ENCODE measurements around the gene TBCK.
"Not testable (repeated sequence)": the region's sequence is repeated elsewhere in the genome, so short reads cannot be mapped to it uniquely, and the experiment has no call there.

The TBCK gene

GRCh38 chr4:106315968-106316772 lies at the start of gene TBCK, which contains the start of gene AIMP1:
Gene TBCK (minus strand): TSS chr4:106316209. CDS start chr4:106308960, 7,249 bp downstream.
Gene AIMP1 (plus strand): TSS chr4:106316550. CDS start chr4:106325010, 8,460 bp downstream.
- peak; percentile 94 for DNase-seq

DNA sequence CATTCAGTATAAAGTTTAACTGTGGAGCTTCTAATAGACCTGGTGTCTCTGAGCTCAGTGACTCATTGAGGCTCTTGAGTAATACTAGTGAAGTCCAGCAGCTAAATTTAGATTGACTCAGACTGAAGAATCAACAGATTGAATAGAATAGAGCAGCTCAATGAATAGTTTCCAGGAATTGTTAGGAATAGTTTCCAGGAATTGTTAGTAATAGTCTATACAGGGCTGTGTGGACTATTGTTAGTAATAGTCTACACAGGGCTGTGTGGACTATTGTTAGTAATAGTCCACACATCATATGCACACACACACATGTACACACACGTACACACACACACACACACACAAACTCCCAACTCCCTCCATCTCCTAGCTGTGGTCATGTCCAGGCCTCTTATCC lies 49.6 kb upstream of the TBCK start:
- no peak for DNase-seq

DNA sequence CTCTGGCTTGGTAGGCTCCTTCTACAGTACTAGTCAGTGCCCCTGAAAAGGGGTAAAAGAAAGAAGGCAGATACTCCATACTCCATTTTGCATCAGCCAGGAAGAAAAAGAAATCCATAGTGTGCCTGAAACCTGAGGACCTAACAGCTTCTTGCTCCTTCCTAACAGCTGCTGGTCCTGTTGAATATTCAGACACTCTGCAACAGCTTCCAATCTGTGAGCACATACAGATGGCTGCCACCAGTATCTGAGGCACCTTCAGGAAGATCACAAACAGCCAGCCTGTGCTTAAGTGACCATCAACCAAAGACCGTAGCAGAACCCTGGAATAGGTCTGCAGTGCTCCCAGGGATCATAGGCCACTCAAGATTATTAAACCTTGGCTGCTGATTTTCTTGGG lies 48.3 kb upstream of the TBCK start:
- DNase-seq: no peak

DNA sequence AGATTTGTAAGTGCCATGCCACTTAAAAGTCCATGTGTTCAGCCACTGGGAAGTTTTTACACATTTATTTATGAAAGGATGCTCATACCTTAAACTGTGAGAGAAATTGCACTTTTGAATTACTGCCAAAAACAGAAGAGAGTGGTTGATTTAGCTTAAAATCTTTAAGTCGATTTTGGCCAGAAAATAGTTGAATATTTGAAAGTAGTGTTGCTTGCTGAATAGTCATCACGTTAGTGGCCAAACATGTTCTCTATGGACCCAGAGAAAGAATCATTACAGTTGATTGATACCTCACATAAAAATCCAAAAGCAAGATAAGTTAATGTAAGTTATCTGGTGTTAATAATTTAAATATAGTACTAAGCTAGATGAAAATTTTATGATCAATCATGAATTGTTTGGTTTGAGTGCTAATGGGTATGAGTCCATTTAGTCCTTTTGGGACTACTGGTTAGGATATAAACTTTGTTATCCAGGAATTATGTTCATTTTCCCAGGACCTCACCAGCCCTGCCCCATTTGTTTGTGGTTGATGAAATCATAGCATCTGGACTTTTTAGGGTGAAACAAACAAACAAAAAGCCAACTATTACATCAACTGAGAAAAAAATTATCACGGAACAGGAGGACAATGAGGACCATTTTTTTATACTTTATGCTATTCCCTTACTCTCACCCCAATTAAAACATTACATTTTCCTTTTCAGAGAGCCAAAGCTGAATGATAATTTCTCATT lies 46.2 kb upstream of the TBCK start:
- no peak for DNase-seq

DNA sequence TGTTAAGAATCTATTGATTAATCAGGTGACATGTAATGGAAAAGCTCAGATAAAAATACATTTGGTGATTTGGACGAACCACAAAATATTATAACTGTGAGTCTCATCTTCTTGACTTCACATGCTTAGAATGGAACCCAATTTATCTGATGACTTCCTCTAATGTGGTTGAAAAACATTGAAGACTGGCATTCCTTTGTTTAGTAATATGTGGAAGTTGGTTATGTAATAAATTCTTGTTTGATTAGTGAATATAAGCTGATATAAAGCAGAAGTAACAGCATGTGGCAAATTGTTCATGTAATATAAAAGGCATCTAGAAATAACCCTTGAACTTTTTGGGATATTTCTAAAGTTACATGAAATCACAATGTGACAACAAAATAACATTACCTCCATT lies 42.9 kb upstream of the TBCK start:
- DNase-seq: no peak

DNA sequence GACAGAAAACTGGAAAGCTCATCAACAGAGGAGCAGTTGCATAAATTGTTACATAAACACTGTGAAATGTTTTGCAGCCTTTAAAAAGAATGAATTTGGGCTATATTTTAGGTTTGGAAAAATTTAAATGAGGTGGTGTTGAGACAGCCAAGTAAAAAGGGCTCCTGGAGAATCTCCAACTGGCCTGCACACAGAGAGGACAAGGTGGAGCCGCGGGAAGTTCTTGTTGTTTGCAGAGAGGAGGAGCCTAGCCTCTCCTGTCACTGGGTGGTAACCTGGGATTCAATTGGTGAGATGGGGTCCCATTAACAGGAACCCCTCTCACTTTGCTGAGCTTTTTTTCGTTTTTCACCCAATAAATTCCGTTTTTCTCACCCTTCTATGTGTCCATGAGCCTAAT lies 39.2 kb upstream of the TBCK start:
- no peak for DNase-seq

DNA sequence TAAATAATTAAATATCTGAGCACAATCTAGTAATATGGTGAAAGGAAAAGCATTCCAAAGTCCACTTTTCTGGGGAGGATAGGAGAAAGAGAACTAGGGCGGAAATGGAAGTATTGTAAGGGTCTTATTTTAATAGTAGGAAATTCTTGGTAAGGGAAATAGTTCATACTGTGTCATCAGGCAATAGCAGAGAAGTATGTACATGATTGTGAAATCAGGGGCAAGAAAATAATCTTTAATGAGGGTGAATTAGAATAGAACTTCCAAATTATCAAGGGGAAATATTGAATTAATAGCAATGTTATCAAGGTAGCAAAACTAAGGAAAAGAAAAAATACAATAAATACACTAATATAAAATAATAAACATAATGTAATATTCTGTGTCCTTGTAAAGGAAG lies 37.8 kb upstream of the TBCK start:
- no peak for DNase-seq

- DNase-seq: no peak
Observed at GRCh38 chr4:106351016-106351415, 35.0 kb upstream of the TBCK start.

DNA sequence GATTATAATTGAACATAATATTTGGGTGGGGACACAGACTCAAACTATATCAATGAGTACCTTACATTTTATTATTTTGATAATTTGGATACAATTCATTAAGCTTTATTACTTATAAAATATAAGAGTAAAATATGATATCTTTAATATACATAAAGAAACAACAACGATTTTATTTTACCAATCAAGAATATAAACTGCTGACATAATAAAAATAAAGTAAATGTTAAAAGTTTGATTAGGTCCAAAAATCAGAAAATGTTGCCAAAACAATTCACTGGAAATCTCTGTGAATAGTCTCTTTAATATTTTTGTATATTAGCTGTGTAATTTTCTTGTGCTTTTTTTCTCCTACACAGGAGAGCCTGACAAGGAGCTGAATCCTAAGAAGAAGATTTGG lies 31.2 kb upstream of the TBCK start:
- DNase-seq: no peak

GRCh38 chr4:106344647-106344970 lies 28.6 kb upstream of the TBCK start:
- no peak for DNase-seq

DNA sequence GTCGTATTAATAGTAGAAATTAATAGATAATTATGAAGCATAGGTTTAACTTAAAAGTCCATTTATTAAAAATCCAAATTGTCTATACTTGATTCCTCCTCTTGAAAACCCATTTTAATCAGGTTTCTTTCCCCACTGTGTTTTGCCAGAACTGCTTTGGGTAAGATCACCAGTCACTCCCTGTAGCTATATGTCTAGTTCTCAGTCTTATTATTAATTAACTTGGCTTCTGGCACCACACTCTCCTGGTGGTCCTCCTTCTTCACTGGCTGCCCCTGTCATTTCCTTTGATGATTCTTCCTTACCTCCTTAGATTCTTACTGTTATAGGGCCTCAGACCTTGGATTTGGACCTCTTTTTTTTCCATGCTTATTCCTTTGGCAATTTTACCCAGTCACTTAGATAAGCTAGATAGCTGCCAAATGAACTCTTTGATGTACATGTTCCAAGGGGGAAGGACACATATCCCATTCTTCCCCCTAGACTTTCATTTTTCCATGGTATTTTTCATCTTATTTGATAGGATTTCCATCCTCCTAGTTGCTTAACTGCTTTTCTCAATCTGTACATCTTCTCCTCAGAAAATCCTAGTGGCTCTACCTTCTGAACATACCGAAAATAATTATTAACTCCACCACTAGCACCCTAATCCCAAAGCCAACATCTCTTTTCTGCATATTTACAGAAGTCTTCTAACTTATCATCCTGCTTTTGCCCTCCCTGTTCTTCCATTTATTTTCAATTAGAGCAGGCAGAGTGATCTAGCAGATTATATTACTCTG lies 28.0 kb upstream of the TBCK start:
- no peak for DNase-seq

GRCh38 chr4:106340774-106341173 lies 24.8 kb upstream of the TBCK start:
- DNase-seq: no peak

DNA sequence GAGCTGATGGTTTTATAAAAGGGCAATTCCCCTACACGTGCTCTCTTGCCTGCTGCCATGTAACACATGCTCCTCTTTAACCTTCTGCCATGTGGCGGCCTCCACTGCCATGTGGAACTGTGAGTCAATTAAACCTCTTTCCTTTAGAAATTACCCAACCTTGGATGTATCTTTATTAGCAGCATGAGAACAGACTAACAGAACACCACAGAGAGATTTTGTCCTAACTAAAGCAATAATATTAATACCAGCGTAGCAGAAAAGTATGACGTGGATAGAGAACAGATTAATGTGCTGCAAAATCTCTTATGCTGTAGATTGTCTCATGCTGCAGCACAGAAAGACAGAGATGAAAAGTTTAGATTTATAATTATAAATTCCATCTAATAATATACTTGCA lies 23.4 kb upstream of the TBCK start:
- no peak for DNase-seq

DNA sequence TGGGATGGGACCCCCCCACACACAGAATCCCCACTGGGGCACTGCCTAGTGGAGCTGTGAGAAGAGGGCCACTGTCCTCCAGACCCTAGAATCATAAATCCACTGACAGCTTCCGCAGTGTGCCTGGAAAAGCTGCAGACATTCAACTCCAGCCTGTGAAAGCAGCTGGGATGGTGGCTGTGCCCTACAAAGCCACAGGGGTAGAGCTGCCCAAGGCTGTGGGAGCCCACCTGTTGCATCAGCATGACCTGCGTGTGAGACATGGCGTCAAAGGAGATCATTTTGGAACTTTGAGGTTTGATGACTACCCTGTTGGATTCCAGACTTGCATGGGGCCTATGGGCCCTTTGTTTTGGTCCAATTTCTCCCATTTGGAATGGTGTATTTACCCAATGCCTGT lies 22.7 kb upstream of the TBCK start:
- no peak for DNase-seq

DNA sequence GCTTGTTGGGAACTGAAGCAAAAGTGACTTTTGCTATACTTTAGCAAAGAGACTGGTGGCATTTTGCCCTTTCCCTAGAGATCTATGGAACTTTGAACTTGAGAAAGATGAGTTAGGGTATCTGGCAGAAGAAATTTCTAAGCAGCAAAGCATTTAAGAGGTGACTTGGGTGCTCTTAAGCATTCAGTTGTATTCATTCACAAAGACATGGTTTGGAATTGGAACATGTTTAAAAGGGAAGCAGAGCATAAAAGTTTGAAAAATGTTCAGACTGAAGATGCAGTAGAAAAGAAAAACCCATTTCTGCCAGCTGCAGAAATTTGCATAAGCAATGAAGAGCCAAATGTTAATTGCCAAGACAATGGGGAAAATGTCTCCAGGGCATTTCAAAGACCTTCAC lies 21.9 kb upstream of the TBCK start:
- no peak for DNase-seq

- no peak for DNase-seq
Observed at GRCh38 chr4:106336618-106337017, 20.6 kb upstream of the TBCK start.

GRCh38 chr4:106334741-106335470 lies 18.9 kb upstream of the TBCK start:
- DNase-seq: no peak

DNA sequence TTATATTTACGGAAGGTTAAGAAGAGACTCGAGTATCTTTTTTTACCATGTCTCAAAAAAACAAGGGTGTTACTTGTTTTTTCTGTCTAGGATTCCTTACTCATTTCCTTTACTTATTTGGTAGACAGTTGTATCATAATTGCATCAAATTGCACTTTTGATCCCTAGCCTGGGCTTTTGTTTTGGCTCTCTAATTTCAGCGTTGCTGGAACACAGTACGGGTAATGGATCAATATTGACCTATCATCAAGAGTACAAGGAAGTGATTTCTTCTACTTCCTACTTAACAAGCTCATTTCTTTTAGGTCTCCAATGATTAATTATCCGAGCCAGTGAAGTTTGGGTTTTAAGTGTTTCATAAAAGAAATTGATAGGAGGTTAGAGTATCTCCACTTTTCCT lies 17.2 kb upstream of the TBCK start:
- DNase-seq: no peak

- peak; percentile 42 for DNase-seq
Observed at GRCh38 chr4:106329041-106329618, 13.1 kb upstream of the TBCK start.

- no peak for DNase-seq
Observed at GRCh38 chr4:106325800-106326199, 9.8 kb upstream of the TBCK start.

DNA sequence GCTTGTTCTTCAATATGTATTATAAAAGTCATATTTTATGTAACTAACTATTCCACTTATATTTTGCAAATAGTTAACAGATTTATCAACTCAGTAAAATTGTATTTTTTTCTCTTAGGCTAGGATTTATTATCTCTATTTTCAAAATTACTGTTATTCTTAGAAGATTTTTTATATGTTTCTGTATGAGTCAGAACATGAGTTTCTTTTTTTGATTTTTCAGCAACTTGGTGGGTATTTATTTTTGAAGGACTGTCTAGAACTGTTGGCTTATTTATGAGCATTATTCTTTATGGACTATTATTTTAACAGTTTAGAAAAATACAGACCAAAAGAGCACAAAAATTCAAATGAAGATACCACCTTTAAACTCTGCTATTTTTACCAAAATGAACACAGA lies 7.1 kb upstream of the TBCK start:
- no peak for DNase-seq

DNA sequence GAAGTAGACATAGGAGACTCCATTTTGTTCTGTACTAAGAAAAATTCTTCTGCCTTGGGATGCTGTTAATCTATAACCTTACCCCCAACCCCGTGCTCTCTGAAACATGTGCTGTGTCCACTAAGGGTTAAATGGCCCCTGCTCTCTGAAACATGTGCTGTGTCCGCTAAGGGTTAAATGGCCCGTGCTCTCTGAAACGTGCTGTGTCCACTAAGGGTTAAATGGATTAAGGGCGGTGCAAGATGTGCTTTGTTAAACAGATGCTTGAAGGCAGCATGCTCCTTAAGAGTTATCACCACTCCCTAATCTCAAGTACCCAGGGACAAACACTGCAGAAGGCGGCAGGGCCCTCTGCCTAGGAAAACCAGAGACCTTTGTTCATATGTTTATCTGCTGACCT lies 5.8 kb upstream of the TBCK start:
- not testable (repeated sequence) for DNase-seq

DNA sequence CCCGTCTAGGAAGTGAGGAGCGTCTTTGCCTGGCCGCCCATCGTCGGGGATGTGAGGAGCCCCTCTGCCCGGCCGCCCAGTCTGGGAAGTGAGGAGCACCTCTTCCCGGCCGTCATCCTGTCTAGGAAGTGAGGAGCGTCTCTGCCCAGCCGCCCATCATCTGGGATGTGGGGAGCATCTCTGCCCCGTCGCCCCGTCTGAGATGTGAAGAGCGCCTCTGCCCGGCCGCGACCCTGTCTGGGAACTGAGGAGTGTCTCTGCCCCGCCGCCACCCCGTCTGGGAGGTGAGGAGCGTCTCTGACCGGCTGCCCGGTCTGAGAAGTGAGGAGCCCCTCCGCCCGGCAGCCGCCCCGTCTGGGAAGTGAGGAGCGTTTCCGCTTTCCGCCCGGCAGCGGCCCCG lies 5.2 kb upstream of the TBCK start:
- DNase-seq: not testable (repeated sequence)
